ENCODE results near the gene APOL3.
"Not testable (repeated sequence)": the region's sequence is repeated elsewhere in the genome, so short reads cannot be mapped to it uniquely, and the experiment has no call there.

Gene APOL3

DNA sequence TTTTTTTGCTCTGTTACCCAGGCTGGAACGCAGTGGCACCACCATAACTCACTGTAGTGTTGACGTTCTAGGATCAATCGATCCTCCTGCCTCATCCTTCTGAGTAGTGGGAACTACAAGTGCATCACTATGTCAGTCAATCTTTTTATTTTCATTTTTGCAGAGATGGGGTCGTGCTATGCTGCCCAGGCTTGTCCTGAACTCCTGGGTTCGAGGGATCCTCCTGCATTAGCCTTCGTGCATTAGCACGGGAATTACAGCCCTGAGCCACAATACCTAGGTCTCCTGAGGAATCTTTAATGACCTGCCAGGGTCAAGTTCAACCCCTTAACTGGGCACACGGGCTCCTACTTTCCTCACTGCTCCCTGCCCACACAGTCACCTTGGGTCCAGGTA, 4.4 kb downstream of the APOL3 start:
- DNase-seq, result no peak

DNA sequence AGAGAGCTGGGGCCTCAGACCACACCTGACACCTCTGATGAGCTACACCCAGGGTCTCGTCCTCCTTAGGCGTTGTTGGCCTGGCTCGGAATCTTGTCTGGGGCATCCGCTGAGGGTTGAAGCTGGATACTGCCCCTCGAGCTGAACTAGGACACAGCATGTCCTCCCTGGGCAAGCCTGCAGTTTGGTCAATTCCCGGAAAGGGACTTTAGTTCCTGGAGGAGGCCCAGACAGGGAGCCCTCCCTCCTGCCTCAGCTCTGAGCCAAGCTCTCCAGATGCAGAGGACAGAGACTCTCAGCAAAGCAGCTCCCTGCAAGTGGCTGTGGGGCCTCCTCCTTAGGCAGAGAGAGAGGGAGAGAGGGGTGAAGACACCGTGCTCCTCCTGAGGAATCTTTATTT, 4.9 kb downstream of the APOL3 start:
- DNase-seq, result peak; percentile 32

DNA sequence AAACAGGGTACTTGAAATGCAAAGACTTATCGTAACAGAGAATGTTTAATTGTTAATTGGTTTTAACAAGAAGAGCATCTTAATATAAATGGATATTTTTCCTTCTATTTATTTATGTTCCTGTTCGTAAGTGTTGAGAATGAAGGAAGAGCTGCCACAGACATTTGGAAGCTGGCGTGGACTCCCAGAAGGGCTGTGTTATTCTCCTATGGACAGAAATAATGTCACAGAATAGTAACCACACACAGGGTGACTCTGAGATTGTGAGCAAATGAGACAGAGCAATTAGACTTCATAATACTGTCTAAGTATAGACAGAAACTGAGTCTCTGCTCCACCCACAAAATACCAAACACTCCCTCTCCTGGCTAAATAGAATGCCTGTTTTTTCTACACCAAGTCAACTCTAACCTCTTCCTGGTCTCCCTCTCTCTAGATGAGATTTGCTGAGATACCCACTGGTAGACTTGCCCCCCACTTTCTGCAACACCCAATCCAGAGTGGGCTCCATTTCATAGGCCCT, 6.1 kb downstream of the APOL3 start:
- DNase-seq, result peak; percentile 32

DNA sequence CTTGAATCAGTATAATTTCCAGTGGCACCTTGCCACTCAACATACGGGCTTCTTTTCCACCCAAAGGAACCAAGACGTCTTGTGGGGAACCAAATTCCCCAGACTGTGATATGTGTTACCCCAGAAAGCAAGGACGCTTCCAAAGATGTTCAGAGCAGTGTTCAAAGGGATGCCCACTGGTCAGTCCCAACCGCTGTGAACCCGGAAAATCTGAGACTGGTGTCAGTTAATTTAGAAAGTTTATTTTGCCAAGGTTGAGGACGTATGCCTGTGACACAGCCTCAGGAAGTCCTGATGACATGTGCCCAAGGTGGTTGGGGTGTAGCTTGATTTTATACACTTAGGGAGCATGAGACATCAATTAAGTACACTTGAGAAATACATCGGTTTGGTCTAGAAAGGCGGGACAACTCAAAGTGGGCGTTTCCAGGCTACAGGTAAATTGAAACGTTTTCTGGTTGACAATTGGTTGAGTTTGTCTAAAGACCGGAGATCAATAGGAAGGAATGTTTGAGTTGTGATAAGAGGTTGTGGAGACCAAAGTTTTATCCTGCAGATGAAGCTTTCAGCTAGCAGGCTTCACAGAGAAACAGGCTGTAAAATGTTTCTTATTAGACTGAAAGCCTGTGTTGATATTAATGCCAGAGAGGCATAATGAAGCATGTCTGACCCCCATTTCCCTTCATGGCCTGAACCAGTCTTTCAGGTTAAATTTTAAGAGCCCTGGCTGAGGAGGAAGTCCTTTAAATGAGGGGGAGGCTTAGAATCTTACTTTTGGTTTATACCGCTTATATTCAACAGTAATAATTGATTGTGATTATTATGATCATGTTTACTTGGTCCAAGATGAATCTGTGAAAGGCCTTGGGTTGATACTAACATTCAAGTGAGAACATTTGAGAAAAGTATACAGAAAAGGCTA, 6.8 kb downstream of the APOL3 start:
- peak; percentile 44 for DNase-seq

DNA sequence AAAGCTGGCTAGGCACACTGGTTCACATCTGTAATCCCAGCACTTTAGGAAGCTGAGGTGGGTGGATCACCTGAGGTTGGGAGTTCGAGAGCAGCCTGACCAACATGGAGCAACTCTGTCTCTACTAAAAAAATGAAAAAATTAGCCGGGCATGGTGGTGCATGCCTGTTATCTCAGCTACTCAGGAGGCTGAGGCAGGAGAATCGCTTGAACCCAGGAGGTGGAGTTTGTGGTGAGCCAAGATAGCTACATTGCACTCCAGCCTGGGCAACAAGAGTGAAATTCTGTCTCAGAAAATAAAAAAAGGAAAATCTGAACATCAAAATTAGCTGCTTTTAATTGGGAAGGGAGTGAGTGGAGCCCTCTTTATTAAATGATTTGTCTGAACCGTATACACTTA, 7.7 kb downstream of the APOL3 start:
- DNase-seq, result peak; percentile 49

DNA sequence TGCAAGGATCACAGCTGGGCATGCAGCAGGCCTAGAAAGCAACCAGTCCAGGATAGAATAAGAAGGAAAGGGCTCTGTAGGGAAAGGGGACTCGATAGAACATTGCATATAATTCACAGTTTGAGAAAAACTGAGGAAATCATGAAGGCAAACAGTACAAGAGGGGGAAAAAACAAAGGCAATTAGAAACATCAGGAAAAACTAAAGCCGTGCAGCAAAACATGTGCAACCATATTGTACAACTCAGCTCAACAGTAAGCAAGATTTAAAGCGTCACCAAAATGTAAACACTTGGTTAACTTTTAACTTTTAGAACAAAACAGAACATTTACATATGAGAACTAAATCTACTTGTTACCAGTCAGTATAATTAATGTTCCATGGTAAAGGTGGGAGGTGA, 8.5 kb downstream of the APOL3 start:
- no peak for DNase-seq

DNA sequence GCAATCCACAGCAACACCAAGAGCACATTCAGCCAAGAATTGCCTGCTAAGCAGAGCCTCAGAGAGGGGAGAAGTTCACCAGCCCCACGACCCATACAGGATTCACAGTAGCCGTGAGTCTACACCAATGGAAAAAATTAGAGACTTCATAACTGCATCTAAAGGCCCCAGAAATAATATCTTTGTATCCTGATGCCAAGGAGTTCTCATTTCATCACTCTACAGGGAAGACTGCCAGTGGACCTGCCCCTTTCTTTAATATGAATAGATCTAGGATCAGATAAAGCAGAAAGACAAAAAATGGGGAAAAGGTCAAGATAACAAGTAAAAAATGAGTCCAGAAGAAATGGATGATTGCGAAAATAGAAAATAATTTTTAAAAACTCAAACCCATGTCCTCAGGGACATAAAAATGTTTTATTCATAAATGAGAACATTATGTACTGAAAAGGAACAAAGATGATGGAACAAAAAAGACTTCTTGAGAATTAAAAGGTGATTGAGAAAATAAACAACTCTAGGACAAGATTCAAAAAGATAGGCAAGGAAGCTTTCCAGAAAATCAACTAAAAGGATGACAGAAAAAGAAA, 9.5 kb downstream of the APOL3 start:
- DNase-seq, result no peak

DNA sequence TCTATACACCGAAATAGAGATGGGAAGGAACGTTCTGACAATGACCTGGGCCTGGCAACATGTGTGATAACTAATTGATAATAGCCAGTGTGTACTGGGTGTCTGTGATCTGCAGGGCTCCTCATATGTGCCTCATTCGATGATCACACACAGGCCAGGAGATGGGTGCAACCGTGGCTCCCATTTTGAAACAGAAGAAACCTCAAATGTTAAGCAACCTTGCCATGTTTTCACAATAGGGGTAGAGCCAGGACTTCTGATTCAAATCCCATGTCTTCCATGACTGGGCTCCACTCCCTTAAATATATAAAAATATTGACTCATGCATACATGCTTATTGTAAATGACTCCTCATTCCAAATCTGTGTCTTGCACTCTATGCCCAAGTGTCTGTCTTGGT, 11.1 kb downstream of the APOL3 start:
- DNase-seq, result peak; percentile 21

DNA sequence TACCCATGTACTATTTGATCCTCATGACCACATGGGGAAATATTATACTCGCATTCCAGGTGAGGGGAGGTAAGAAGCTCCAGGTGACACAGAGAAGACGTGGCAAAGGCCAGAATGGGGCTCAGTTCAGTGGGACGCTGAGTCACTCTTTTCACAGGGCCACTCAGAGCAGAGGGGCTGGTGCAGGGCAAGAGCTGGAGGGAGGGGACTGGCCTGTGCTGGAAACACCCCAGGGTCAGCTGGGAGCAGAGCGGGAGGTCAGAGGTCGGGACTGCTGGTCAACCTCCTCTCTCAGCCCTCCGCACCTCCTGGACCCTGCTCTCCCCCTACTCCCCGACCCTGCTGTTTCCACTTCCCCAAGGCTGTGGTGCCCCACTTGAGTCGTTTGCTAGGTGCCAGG, 12.1 kb downstream of the APOL3 start:
- no peak for DNase-seq

DNA sequence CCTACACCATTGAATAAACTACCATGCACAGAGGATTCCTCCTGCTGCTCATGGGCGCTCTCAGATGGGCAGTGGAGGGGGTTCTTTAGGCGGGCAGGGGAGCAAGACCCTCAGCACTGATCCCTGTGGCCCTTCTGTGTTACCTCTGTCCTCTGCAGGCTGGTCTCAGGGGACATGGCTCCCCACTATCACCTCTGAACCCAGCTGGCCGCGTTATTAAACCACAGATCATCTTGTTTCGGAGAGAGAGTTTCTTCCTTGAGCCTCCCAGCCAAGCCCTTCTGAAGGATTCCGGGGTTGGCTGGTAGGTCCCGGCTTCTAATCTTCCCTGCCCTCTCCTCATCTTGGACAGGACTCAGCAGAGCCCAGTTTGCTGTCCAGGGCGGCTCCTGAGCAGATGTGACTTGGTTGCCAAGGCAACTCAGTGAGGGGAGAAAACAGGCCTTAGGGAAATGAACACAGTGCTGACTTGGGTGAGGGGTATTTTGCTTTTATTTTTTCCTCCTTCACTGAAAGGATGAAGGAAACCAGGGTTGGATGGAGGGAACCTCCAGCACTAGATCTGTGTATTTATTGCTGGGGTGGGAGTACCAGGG, 13.3 kb downstream of the APOL3 start:
- DNase-seq, result no peak

DNA sequence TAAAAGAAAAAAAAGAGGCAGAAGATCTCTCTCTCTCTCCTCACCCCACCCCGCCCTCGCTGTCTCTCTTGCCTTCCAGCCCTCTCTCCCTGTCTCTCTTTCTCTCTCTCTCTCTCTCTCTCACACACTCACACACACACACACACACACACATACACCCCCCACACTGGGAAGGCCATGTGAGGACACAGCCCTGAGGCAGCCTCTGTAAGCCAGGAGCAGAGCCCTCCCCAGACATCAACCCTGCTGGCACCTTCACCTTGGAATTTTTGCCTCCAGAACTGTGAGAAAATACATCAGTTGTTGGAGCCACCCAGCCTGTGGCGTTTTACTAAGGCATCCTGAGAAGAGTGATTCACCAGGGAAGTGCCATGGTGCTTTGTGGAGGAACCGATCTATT, 14.7 kb downstream of the APOL3 start:
- no peak for DNase-seq

DNA sequence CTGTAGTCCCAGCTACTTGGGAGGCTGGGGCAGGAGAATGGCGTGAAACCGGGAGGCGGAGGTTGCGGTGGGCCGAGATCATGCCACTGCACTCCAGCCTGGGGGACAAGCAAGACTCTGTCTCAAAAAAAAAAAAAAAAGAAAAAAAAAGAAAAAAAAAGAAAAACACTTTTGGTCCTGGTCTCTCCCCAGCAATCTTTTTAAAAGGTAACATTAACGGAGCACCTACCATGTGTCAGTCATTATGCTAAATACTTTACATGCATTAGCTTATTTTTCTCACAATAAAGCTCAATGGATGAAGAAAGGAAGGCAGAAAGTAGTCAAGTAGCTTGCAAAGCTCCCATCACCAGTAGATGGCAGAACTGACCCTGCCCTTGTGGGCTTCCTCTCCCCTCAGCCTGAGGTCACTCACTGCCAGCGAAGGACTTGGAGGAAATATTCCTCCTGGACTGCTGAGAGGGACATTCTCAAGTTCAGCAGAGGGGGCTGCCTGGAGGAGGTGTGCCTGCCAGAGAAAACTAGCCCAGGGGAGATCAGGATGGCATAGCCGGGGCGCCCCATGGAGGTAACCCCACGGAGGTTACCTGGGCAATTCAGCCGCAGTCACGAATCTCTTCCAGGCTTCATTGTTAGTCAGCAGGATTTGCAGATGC, 15.5 kb downstream of the APOL3 start:
- peak; percentile 77 for DNase-seq

DNA sequence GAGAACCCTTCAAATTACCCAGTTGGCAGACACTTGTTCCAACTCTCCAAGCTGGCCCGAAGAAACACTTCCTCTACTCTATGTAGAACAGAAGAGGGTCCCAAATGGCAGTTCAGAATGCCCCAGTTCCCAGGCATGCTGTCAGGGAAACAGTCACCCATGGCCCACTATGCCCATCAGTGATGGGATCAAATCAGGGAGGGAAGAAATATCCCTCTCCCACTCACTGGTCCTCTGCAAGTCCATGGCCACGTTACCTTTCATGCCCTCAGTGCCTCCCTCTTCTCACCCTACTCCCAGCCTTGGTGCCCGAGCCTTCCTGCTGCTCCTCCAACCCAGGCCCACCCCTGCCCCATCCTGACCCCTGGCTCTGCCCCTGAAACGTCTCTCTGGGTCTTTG, 16.6 kb downstream of the APOL3 start:
- no peak for DNase-seq

DNA sequence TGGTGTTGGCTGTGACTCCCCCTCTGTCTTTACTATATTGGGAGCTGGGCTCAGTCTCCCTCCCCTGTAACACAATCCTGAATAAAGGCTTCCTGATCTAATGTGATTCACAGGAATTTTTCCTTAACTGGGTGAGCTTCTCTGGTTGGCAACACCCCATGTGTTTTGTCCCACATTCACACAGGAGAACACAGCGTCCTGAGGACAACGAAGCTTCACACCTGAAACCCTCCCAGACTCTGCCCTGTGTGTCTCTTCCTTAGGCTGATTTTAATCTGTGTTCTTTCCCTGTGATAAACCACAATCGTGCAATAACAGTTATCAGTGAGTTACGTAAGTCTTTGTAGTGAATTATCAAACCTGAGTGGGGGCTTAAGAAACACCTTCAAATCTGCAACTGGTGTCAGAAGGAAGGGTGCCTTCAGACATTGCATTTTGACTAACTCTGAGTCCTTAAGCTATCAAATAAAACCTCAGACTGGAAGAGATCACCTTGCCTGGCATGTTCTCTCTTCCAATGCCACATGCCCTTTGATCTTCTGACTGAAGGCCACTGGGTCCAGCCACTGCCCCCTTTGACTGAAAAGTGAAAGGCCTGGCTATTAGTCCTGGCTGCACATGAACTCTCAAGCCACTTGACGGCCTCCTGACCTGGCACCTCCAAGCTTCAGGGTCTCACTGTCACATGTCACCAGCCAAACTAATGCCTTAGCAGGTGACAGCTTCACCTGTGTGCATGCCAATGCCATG, 17.3 kb downstream of the APOL3 start:
- no peak for DNase-seq

DNA sequence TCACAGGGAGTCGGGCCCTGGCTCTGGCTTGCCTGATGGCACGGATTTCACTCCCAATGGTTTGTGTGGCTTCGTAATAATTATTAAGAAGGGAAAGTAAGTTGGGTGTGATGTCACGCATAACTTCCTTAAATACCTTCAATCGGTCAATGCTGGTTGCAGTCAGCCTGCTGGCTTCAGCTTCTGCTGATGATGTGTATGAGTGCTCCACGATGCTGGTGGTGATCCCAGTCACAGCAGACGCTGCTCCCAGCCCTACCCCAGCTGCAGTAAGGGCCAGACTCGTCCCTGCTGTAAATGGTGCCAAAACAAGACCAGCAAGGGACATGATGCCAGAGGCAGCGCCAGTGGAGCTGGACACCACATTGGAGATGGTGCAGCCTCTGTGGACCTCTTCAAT, 19.1 kb downstream of the APOL3 start:
- no peak for DNase-seq

DNA sequence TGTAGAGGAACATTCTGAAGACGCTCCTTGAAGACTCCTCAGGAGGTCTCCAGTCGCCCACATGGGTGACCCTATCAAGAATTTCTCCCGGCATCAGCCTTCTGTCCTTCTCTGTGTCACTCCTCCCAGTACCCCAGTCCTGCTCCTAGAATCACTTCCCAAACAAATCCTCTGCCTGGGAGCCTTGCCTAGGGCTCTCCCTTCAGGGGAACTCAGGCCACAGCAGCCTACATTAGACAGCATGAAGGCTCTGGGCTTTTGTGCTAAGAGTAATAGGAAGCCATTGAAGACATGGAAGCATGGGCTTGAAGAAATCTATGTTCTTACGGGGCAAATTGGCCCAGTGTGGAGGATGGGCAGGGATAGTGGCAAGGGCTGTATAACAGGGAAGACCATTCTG, 21.8 kb downstream of the APOL3 start:
- DNase-seq, result not testable (repeated sequence)

DNA sequence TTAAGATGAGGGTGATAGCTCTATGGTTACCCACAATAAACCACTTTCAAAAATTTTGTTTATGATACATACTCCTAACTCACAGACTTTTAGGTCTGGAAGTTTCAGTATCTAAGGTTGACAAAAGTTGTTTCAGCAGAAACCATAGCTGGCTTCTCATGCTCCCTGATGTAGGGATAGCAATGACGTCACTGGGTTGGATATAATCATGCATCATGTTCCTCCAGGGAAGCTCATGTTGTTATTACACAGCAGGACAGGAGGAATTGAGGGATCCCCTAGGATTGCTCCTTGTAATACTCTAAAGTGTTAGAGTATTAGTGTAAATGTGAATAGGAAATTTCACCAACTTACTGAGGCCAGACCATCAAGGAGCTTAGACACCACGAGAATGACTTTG, 23.6 kb downstream of the APOL3 start:
- DNase-seq, result no peak

DNA sequence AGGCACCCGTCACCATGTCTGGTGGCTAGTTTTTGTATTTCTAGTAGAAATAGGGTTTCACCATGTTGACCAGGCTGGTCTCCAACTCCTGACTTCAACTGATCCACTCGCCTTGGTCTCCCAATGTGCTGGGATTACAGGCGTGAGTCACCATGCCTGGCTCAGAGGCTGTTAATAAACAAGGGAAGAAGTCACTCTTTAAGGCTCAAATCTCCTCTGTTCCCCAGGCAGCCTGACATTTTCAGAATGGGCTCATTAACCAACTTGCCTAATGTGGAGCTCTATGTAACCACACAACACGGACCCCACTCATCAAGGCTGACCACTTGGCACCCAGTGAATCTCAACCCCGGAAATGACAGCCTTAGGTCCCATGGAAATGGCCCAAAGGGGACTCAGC, 24.1 kb downstream of the APOL3 start:
- DNase-seq, result no peak

DNA sequence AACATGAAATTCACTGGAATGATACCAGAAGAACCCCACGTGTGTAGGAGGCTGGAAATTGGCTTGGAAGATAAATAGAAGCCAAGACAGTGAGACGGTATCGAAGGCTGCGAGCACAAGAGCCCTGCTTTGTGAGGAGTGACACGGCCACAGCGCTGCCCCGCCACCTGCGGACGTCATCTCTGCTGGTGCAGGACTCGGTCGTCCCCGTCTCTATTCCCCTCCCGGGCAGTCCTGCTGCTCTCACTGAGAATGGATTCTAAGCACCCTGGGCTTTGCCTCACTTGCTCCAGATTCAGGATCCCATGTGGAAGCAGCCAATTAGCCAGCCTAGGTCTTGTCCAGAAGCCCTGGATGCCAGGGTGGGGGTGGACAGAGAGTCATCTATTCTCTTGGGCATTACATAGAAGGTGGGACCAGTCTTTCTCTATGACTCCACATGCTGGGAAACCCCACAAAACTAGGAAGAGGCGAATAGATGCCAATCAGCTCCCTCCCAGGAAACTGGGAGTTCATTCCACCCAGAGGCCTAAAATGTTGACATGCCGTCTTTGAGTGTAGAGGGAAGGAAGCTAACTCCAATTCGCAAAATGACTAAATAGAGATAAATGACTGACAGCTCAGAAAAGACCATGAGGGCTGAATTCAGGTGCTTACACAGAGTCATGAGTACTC, 25.1 kb downstream of the APOL3 start:
- DNase-seq, result no peak

DNA sequence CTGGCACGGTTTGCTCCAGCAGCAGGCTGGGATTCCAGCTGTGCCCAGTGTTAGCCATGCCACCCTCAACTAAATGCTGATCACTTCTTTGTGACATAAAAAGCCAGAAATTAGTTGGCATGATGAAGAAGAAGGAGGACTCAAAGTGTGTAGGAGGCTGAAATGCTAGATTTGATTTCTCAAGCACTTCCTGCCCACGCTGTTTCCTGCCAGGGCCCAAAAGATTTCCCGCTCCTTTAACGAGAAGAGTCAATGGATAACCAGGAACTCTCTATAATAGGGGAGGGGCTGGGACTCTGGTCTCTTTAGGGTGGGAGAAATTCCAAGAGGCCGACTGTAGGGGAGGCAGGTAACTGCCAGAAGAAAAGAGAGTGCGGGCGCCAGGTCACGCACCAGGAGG, 26.4 kb downstream of the APOL3 start:
- no peak for DNase-seq

DNA sequence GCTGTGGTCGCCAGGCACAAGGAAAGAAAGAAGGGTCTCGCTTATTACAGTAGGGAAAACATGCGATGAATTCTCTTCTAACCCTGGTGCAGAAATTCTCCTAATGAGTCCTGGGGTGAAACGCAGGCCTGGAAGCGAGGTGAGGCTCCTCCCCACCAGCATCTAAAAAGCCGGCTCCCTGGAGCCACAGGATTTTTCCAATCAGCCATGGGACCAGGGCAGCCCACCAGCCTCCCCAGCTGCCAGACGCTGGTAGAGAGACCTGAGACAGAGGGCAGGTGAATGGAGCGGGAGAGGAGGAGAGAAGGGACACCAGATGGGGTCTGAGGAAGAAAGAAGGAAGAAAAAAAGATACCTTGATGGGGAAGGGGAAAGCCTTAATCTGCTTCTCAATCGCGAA, 28.6 kb downstream of the APOL3 start:
- no peak for DNase-seq

Data from hematopoietic multipotent progenitor cell treated with erythropoietin and hydrocortisone succinate and interleukin-3 and kit ligand, for 4 days (in vitro differentiated cells).